HCT116 (cell line): ENCODE measurements around the gene DDX3X. TPM values are rescaled to one million over a fixed set of nuclear protein-coding genes. Genes with fewer than 3 reads are reported as not detected.

Experiments
- ATAC-seq: fragments of 200-7000 bp; cut with Tn5 transposase; 2 replicates; pipeline ENCODE4 v1.9.1; 2020; ENCODE audit warnings: mild to moderate bottlenecking, moderate library complexity
- BruUV-seq: library from RNA; stranded (reverse); fragments of 400-500 nt; replicated peaks from 2 replicates; lab custom pipeline; 2021; lab: Mats Ljungman, UMichigan
- CTCF ChIA-PET: fragments of 300-600 bp; sonication (Branson Sonifier 250); formaldehyde crosslinking; loops from one replicate; lab custom pipeline; 2021; ENCODE audit warnings: antibody characterized with exemption; lab: Charles Lee
- POLR2A ChIA-PET: fragments of 300-600, 350-600 bp; sonication (Branson Sonifier 250); formaldehyde crosslinking; loops from one replicate; lab custom pipeline; 2021; ENCODE audit warnings: antibody characterized with exemption; lab: Charles Lee
- RAD21 ChIA-PET, 2 experiments: fragments of 300-600 bp; sonication (Branson Sonifier 250); formaldehyde crosslinking; loops; one replicate each; lab custom pipeline; 2023; ENCODE audit warnings: low total read pairs in 2 of 2; ENCODE audit not compliant: uncharacterized antibody in 2 of 2, unreplicated experiment in 2 of 2, low non-redundant PET in 1 of 2; lab: Charles Lee
- DNase-seq: peaks from one replicate; pipeline ENCODE4 v3.0.0-alpha.2; 2010; ENCODE audit warnings: low read depth, low spot score
- H2AFZ ChIP-seq: fragments of 200-600 bp; shearing (Covaris generic), sonication (generic); 2 replicates; pipeline ENCODE4 v1.6.1; 2017; ENCODE audit warnings: low read depth, mixed run types, mixed read lengths, antibody characterized with exemption, low read length; ENCODE audit not compliant: poor library complexity, severe bottlenecking
- H3K27ac ChIP-seq: 2 replicates; pipeline ENCODE4 v1.5.1; 2012; ENCODE audit warnings: low read depth, low read length
- H3K27me3 ChIP-seq: fragments of 200-600 bp; sonication (generic); 2 replicates; pipeline ENCODE4 v1.6.1; 2016; ENCODE audit warnings: mixed run types, low read length, mixed read lengths; ENCODE audit not compliant: insufficient read depth
- H3K36me3 ChIP-seq, 2 experiments: fragments of 200-500 bp in 1 of 2; fragments of 200-600 bp in 1 of 2; sonication (Bioruptor generic) in 1 of 2; sonication (generic) in 1 of 2; 2 replicates each; pipeline versions ENCODE4 v1.5.1 to v1.6.1; 2014 to 2016; ENCODE audit warnings: low read length in 2 of 2, inconsistent platforms in 1 of 2, mixed read lengths in 1 of 2, mixed run types in 1 of 2; ENCODE audit not compliant: insufficient read depth in 2 of 2, control insufficient read depth in 1 of 2
- H3K4me1 ChIP-seq, 2 experiments: fragments of 200-600 bp in 1 of 2; sonication (generic) in 1 of 2; 2 replicates each; pipeline versions ENCODE4 v1.5.1 to v1.6.1; 2012 to 2017; ENCODE audit warnings: low read length in 2 of 2, inconsistent platforms in 1 of 2, mild to moderate bottlenecking in 1 of 2, mixed read lengths in 1 of 2, mixed run types in 1 of 2, moderate library complexity in 1 of 2; ENCODE audit not compliant: insufficient read depth in 2 of 2, control insufficient read depth in 1 of 2
- H3K4me2 ChIP-seq: fragments of 200-600 bp; sonication (generic); 2 replicates; pipeline ENCODE4 v1.6.1; 2017; ENCODE audit warnings: mixed run types, low read length, mixed read lengths
- H3K4me3 ChIP-seq, 2 experiments: fragments of 200-600 bp in 1 of 2; sonication (generic) in 1 of 2; replicated peaks in 1 of 2; 2 replicates each; pipeline ENCODE4 v1.5.1; 2011 to 2016; ENCODE audit warnings: low read length in 2 of 2, control low read depth in 1 of 2, low read depth in 1 of 2, mild to moderate bottlenecking in 1 of 2, mixed read lengths in 1 of 2, mixed run types in 1 of 2
- H3K79me2 ChIP-seq: fragments of 200-600 bp; sonication (generic); 2 replicates; pipeline ENCODE4 v1.6.1; 2017; ENCODE audit warnings: mild to moderate bottlenecking, mixed run types, low read length, moderate library complexity, mixed read lengths; ENCODE audit not compliant: insufficient read depth
- H3K9ac ChIP-seq: fragments of 200-600 bp; sonication (generic); 2 replicates; pipeline ENCODE4 v1.6.1; 2016; ENCODE audit warnings: low read length, mixed read lengths
- H3K9me2 ChIP-seq: fragments of 200-600 bp; sonication (generic), shearing (Covaris generic); 2 replicates; pipeline ENCODE4 v1.6.1; 2017; ENCODE audit warnings: mixed run types, mild to moderate bottlenecking, moderate library complexity; ENCODE audit not compliant: insufficient read depth
- H3K9me3 ChIP-seq, 2 experiments: fragments of 200-500 bp in 1 of 2; fragments of 200-600 bp in 1 of 2; sonication (Bioruptor generic) in 1 of 2; sonication (generic) in 1 of 2; 2 replicates each; pipeline ENCODE4 v1.6.1; 2014 to 2017; ENCODE audit warnings: low read length in 2 of 2, mixed read lengths in 2 of 2, inconsistent platforms in 1 of 2, low read depth in 1 of 2, mild to moderate bottlenecking in 1 of 2, mixed run types in 1 of 2, moderate library complexity in 1 of 2; ENCODE audit not compliant: control insufficient read depth in 1 of 2, insufficient read depth in 1 of 2
- H4K20me1 ChIP-seq: fragments of 200-600 bp; sonication (generic), shearing (Covaris generic); 2 replicates; pipeline ENCODE4 v1.6.1; 2017; ENCODE audit warnings: mixed run types, mild to moderate bottlenecking, moderate library complexity; ENCODE audit not compliant: insufficient read depth
- ATF3 ChIP-seq: IDR thresholded peaks from 2 replicates; pipeline ENCODE4 v1.6.1; 2012
- CBX3 ChIP-seq: IDR thresholded peaks from 2 replicates; pipeline ENCODE4 v1.6.1; 2012; ENCODE audit warnings: low read depth
- CEBPB ChIP-seq: IDR thresholded peaks from 2 replicates; pipeline ENCODE4 v1.6.1; 2012; ENCODE audit warnings: low read depth
- ELF1 ChIP-seq: IDR thresholded peaks from 2 replicates; pipeline ENCODE4 v1.6.1; 2012; ENCODE audit warnings: low read depth, borderline replicate concordance
- EZH2 ChIP-seq: fragments of 200-600 bp; sonication (generic); IDR thresholded peaks from 2 replicates; pipeline ENCODE4 v1.6.1; 2017; ENCODE audit warnings: antibody characterized with exemption, mixed run types
- JUND ChIP-seq: IDR thresholded peaks from 2 replicates; pipeline ENCODE4 v1.6.1; 2012
- POLR2AphosphoS5 ChIP-seq: IDR thresholded peaks from 2 replicates; pipeline ENCODE4 v1.6.1; 2011; ENCODE audit warnings: mild to moderate bottlenecking, low read depth, low read length, moderate library complexity
- SP1 ChIP-seq: IDR thresholded peaks from 2 replicates; pipeline ENCODE4 v1.6.1; 2012; ENCODE audit warnings: low read depth
- TCF7L2 ChIP-seq: IDR thresholded peaks from 2 replicates; pipeline ENCODE4 v1.7.0; 2011; ENCODE audit warnings: borderline replicate concordance, inconsistent platforms; ENCODE audit not compliant: insufficient read depth, insufficient read length; ENCODE audit errors: extremely low read depth
- YY1 ChIP-seq: IDR thresholded peaks from 2 replicates; pipeline ENCODE4 v1.6.1; 2011; ENCODE audit warnings: low read length, low read depth, moderate library complexity, mild to moderate bottlenecking; ENCODE audit not compliant: insufficient replicate concordance; ENCODE audit errors: extremely low read depth
- ZBTB33 ChIP-seq: IDR thresholded peaks from 2 replicates; pipeline ENCODE4 v1.6.1; 2011; ENCODE audit warnings: mild to moderate bottlenecking, low read length, moderate library complexity; ENCODE audit not compliant: insufficient replicate concordance; ENCODE audit errors: extremely low read depth
- ZFX ChIP-seq: fragments of 450-650 bp; IDR thresholded peaks from 2 replicates; pipeline ENCODE4 v1.6.1; 2017
- ZNF274 ChIP-seq: fragments of 200-500 bp; sonication (Bioruptor generic); IDR thresholded peaks from 2 replicates; pipeline ENCODE4 v1.6.1; 2014; ENCODE audit warnings: mild to moderate bottlenecking, low read depth, low read length, inconsistent platforms
- intact Hi-C: fragments of 100-400 bp; cut with micrococcal nuclease; formaldehyde crosslinking; loops from 2 replicates; pipeline ENCODE4 v1.10.0; 2022
- total RNA-seq: library from RNA; stranded (reverse); gene quantifications from one replicate; pipeline ENCODE4 v1.2.1, GENCODE V29; 2021; ENCODE audit not compliant: unreplicated experiment
- TF ChIP-seq, protein P1 (sequence below): IDR thresholded peaks from 2 replicates; pipeline ENCODE4 v1.6.1; 2012
- TF ChIP-seq, protein P2 (sequence below), 3 experiments: fragments of 200-600 bp in 1 of 3; sonication (generic) in 1 of 3; IDR thresholded peaks in 2 of 3; conservative IDR thresholded peaks in 1 of 3; 2 replicates each; pipeline ENCODE4 v1.5.1; 2012 to 2017; ENCODE audit warnings: low read depth in 2 of 3, low read length in 2 of 3, antibody characterized with exemption in 1 of 3, borderline replicate concordance in 1 of 3, control low read depth in 1 of 3, mild to moderate bottlenecking in 1 of 3, mixed read lengths in 1 of 3, mixed run types in 1 of 3, moderate library complexity in 1 of 3; ENCODE audit not compliant: insufficient read depth in 1 of 3

Gene DDX3X
- total RNA-seq, 1 experiment from 2014 or later: 253 TPM

DNA sequence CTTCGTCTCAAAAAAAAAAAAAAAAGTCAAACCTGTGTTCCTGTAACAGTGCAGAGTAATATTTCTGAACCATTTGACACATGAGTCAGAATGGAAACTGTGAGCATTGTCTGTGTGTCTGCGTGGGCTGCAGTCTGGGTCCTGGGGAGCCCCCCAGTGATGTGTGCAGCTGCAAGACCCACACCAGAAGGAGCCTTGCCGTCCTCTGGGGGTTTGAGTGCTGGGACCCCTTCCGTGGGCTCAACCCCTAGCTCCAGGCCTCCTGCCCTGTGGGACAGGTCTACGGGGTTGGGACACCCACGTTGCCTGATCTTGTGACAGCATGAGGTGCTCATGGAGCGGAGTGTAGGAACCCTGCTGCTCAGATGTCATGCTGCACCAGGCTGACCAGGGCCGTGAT, 43.7 kb downstream of the DDX3X start:
- no peaks in the 10 kb centered on the region for H3K36me3 ChIP-seq
- TF ChIP-seq ZFX (no peak), CBX3 (no peak), JUND (no peak), YY1 (no peak), SP1 (no peak)
- TF ChIP-seq, protein P1, sequence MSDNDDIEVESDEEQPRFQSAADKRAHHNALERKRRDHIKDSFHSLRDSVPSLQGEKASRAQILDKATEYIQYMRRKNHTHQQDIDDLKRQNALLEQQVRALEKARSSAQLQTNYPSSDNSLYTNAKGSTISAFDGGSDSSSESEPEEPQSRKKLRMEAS: no peak
- H2AFZ ChIP-seq: no peak overlapping the region
- intact Hi-C loops: no loop called here
- no peak overlapping the region for H3K4me3 ChIP-seq
- no peak overlapping the region for H3K9ac ChIP-seq
- DNase-seq (no peak), ATAC-seq (no peak)
- ChIA-PET CTCF (no interaction called here), POLR2A (no interaction called here), RAD21 (no interaction called here)
- H3K79me2 ChIP-seq: no peaks in the 10 kb centered on the region
- H3K4me1 ChIP-seq: peaks cover 9 to 11% of the 10 kb centered on the region in 2 experiments
- no peaks in the 10 kb centered on the region for H3K9me3 ChIP-seq
- H4K20me1 ChIP-seq: no peaks in the 10 kb centered on the region
- no peaks in the 10 kb centered on the region for H3K27me3 ChIP-seq
- no peak overlapping the region for H3K4me2 ChIP-seq
- no TSS peak for BruUV-seq
- no peaks in the 10 kb centered on the region for H3K9me2 ChIP-seq
- H3K27ac ChIP-seq: no peak overlapping the region

GRCh38 chrX:41381685-41382084, 47.7 kb downstream of the DDX3X start:
- BruUV-seq: no TSS peak
- ChIA-PET POLR2A (no interaction called here), CTCF (no interaction called here), RAD21 (interaction anchor here in 1 of 2 experiments (0.7 kb wide), 1 partner anchor 34 kb away, joined by 4 read pairs; no protein-coding TSS in a partner anchor)
- no peaks in the 10 kb centered on the region for H3K9me2 ChIP-seq
- H3K4me3 ChIP-seq: no peak overlapping the region
- H3K4me1 ChIP-seq: peaks cover 16 to 31% of the 10 kb centered on the region in 2 experiments
- H3K9me3 ChIP-seq: no peaks in the 10 kb centered on the region
- no peak for TF ChIP-seq ATF3
- TF ChIP-seq POLR2AphosphoS5: peak; percentile 12; the same call in 1 of the 2 replicates
- no peak for TF ChIP-seq ZNF274
- no peak for TF ChIP-seq EZH2
- TF ChIP-seq JUND: no peak
- TF ChIP-seq, protein P2, sequence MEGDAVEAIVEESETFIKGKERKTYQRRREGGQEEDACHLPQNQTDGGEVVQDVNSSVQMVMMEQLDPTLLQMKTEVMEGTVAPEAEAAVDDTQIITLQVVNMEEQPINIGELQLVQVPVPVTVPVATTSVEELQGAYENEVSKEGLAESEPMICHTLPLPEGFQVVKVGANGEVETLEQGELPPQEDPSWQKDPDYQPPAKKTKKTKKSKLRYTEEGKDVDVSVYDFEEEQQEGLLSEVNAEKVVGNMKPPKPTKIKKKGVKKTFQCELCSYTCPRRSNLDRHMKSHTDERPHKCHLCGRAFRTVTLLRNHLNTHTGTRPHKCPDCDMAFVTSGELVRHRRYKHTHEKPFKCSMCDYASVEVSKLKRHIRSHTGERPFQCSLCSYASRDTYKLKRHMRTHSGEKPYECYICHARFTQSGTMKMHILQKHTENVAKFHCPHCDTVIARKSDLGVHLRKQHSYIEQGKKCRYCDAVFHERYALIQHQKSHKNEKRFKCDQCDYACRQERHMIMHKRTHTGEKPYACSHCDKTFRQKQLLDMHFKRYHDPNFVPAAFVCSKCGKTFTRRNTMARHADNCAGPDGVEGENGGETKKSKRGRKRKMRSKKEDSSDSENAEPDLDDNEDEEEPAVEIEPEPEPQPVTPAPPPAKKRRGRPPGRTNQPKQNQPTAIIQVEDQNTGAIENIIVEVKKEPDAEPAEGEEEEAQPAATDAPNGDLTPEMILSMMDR (IDR thresholded peaks at IDR 0.05 in 2 of 3, conservative IDR thresholded peaks at IDR 0.05 in 1 of 3; ENCODE audit: borderline replicate concordance in 1 of 3, insufficient read depth in 1 of 3, low read depth in 2 of 3, low read length in 2 of 3): no peak
- TF ChIP-seq ELF1: no peak
- peak; percentile 35 for TF ChIP-seq TCF7L2
- TF ChIP-seq CEBPB: no peak
- TF ChIP-seq ZBTB33: no peak
- TF ChIP-seq SP1: no peak
- no peak overlapping the region for H2AFZ ChIP-seq
- no peaks in the 10 kb centered on the region for H3K36me3 ChIP-seq
- intact Hi-C loops: loop anchor here (5.0 kb wide), 1 partner anchor 49 kb away; the partner anchor contains the start of gene DDX3X
- H3K4me2 ChIP-seq: peak overlapping the region; percentile 62
- H3K27me3 ChIP-seq: no peaks in the 10 kb centered on the region
- H3K9ac ChIP-seq: peak overlapping the region; percentile 43; the same call in 1 of the 2 replicates
- DNase-seq: peak; percentile 56
- H3K79me2 ChIP-seq: no peaks in the 10 kb centered on the region
- peak; percentile 80 for ATAC-seq
- peak overlapping the region; percentile 56 for H3K27ac ChIP-seq
- no peaks in the 10 kb centered on the region for H4K20me1 ChIP-seq
